H9 (cell line): Measurements from ENCODE around the gene TMIGD2. TPM values are rescaled to one million over a fixed set of nuclear protein-coding genes. Genes with fewer than 3 reads are reported as not detected.
A peak's percentile ranks its signal among the peaks of the same experiment; 100 is the strongest.

ENCODE experiments used
- DNase-seq: peaks from one replicate; pipeline ENCODE4 v3.0.0-alpha.2; 2017
- H2AFZ ChIP-seq: one replicate; pipeline ENCODE4 v1.6.1; 2013; ENCODE audit warnings: mild to moderate bottlenecking, low read length, control low read depth, moderate library complexity
- H2AK5ac ChIP-seq: 2 replicates; pipeline ENCODE4 v1.6.1; 2013; ENCODE audit warnings: low read length, control low read depth, mixed read lengths; ENCODE audit not compliant: insufficient read length
- H2BK120ac ChIP-seq: one replicate; pipeline ENCODE4 v1.6.1; 2013; ENCODE audit warnings: low read depth, mild to moderate bottlenecking, low read length, control low read depth, inconsistent platforms; ENCODE audit not compliant: poor library complexity, severe bottlenecking
- H2BK12ac ChIP-seq: 2 replicates; pipeline ENCODE4 v1.6.1; 2013; ENCODE audit warnings: low read length, control low read depth, mixed read lengths, low read depth; ENCODE audit not compliant: insufficient read length
- H2BK15ac ChIP-seq: 2 replicates; pipeline ENCODE4 v1.6.1; 2013; ENCODE audit warnings: low read depth, low read length, control low read depth
- H2BK20ac ChIP-seq: one replicate; pipeline ENCODE4 v1.6.1; 2013; ENCODE audit warnings: low read depth, mild to moderate bottlenecking, low read length, control low read depth, inconsistent platforms; ENCODE audit not compliant: poor library complexity, severe bottlenecking
- H2BK5ac ChIP-seq: 2 replicates; pipeline ENCODE4 v1.6.1; 2013; ENCODE audit warnings: low read length, control low read depth, mixed read lengths; ENCODE audit not compliant: insufficient read length
- H3K14ac ChIP-seq: 2 replicates; pipeline ENCODE4 v1.6.1; 2013; ENCODE audit warnings: low read length, control low read depth; ENCODE audit not compliant: insufficient read depth
- H3K18ac ChIP-seq: 2 replicates; pipeline ENCODE4 v1.6.1; 2013; ENCODE audit warnings: low read depth, mild to moderate bottlenecking, mixed read lengths, low read length, control low read depth; ENCODE audit not compliant: insufficient read length
- H3K23ac ChIP-seq: 2 replicates; pipeline ENCODE4 v1.6.1; 2013; ENCODE audit warnings: low read length, control low read depth, mixed read lengths, low read depth; ENCODE audit not compliant: insufficient read length
- H3K23me2 ChIP-seq: 2 replicates; pipeline ENCODE4 v1.6.1; 2013; ENCODE audit warnings: low read depth, mild to moderate bottlenecking, mixed read lengths, low read length, control low read depth; ENCODE audit not compliant: insufficient read length, poor library complexity, severe bottlenecking
- H3K27ac ChIP-seq: 2 replicates; pipeline ENCODE4 v1.5.1; 2013; ENCODE audit warnings: low read length, control low read depth, mixed read lengths, low read depth; ENCODE audit not compliant: insufficient read length
- H3K27me3 ChIP-seq: 2 replicates; pipeline ENCODE4 v1.6.1; 2013; ENCODE audit warnings: low read length, control low read depth, inconsistent platforms; ENCODE audit not compliant: insufficient read depth
- H3K4ac ChIP-seq: 2 replicates; pipeline ENCODE4 v1.6.1; 2013; ENCODE audit warnings: low read depth, mild to moderate bottlenecking, control low read depth, inconsistent platforms, low read length, moderate library complexity
- H3K4me1 ChIP-seq: 2 replicates; pipeline ENCODE4 v1.6.1; 2013; ENCODE audit warnings: low read length, control low read depth, inconsistent platforms; ENCODE audit not compliant: insufficient read depth
- H3K4me2 ChIP-seq: 2 replicates; pipeline ENCODE4 v1.6.1; 2013; ENCODE audit warnings: low read length, control low read depth, mixed read lengths; ENCODE audit not compliant: insufficient read length, insufficient read depth
- H3K56ac ChIP-seq: 2 replicates; pipeline ENCODE4 v1.6.1; 2013; ENCODE audit warnings: low read depth, mild to moderate bottlenecking, mixed read lengths, low read length, control low read depth; ENCODE audit not compliant: insufficient read length
- H3K79me1 ChIP-seq: 2 replicates; pipeline ENCODE4 v1.6.1; 2013; ENCODE audit warnings: low read depth, mild to moderate bottlenecking, moderate library complexity, low read length, control low read depth, inconsistent platforms; ENCODE audit not compliant: insufficient read depth, poor library complexity, severe bottlenecking
- H3K79me2 ChIP-seq: 2 replicates; pipeline ENCODE4 v1.6.1; 2013; ENCODE audit warnings: low read length, control low read depth, inconsistent platforms; ENCODE audit not compliant: insufficient read depth
- H3K9ac ChIP-seq: 2 replicates; pipeline ENCODE4 v1.6.1; 2013; ENCODE audit warnings: low read length, control low read depth, mixed read lengths; ENCODE audit not compliant: insufficient read length; ENCODE audit errors: extremely low read depth
- H3K9me3 ChIP-seq: one replicate; pipeline ENCODE4 v1.6.1; 2013; ENCODE audit warnings: low read depth, low read length, inconsistent platforms; ENCODE audit not compliant: control insufficient read depth
- H3T11ph ChIP-seq: one replicate; pipeline ENCODE4 v1.6.1; 2013; ENCODE audit warnings: mild to moderate bottlenecking, low read length, control low read depth, inconsistent platforms
- H4K20me1 ChIP-seq: one replicate; pipeline ENCODE4 v1.6.1; 2013; ENCODE audit not compliant: control insufficient read depth, insufficient read length, insufficient read depth
- H4K5ac ChIP-seq: 2 replicates; pipeline ENCODE4 v1.6.1; 2013; ENCODE audit warnings: low read depth, mild to moderate bottlenecking, mixed read lengths, low read length, control low read depth; ENCODE audit not compliant: insufficient read length
- H4K8ac ChIP-seq: replicated peaks from 2 replicates; pipeline ENCODE4 v1.6.1; 2013; ENCODE audit warnings: low read length, control low read depth, mixed read lengths, low read depth; ENCODE audit not compliant: insufficient read length
- H4K91ac ChIP-seq: 2 replicates; pipeline ENCODE4 v1.6.1; 2013; ENCODE audit warnings: low read depth, mild to moderate bottlenecking, moderate library complexity, mixed read lengths, low read length, control low read depth; ENCODE audit not compliant: insufficient read length
- H3K27ac Mint-ChIP-seq, 3 experiments: 2 replicates in 2 of 3; 3 replicates in 1 of 3; pipeline ENCODE4 v1.8.0; 2020 to 2021; ENCODE audit warnings: mixed read lengths in 3 of 3, mild to moderate bottlenecking in 1 of 3, moderate library complexity in 1 of 3
- H3K27me3 Mint-ChIP-seq: 2 replicates; pipeline ENCODE4 v1.8.0; 2021; ENCODE audit warnings: low read depth, mild to moderate bottlenecking, moderate library complexity, mixed read lengths
- H3K36me3 Mint-ChIP-seq, 3 experiments: 2 replicates in 2 of 3; 3 replicates in 1 of 3; pipeline ENCODE4 v1.8.0; 2020 to 2021; ENCODE audit warnings: low read depth in 3 of 3, mixed read lengths in 3 of 3; ENCODE audit not compliant: insufficient read depth in 1 of 3
- H3K4me1 Mint-ChIP-seq, 2 experiments: 2 replicates each; pipeline ENCODE4 v1.8.0; 2020; ENCODE audit warnings: mixed read lengths in 2 of 2
- H3K4me3 Mint-ChIP-seq, 2 experiments: 2 replicates in 1 of 2; 3 replicates in 1 of 2; pipeline ENCODE4 v1.8.0; 2020 to 2021; ENCODE audit warnings: mild to moderate bottlenecking in 2 of 2, mixed read lengths in 2 of 2, moderate library complexity in 1 of 2
- H3K9me3 Mint-ChIP-seq, 2 experiments: 2 replicates in 1 of 2; 3 replicates in 1 of 2; pipeline ENCODE4 v1.8.0; 2020; ENCODE audit warnings: mild to moderate bottlenecking in 2 of 2, mixed read lengths in 2 of 2, moderate library complexity in 1 of 2
- WGBS: extraction: QIAGEN DNeasy Blood & Tissue Kit; methylation state at CpG from one replicate; pipeline ENCODE4 v1.1.7; 2013; ENCODE audit warnings: missing lambda C conversion rate, low lambda C conversion rate, mixed read lengths; ENCODE audit not compliant: insufficient read length; ENCODE audit errors: extremely low coverage; 5-methylcytosine and 5-hydroxymethylcytosine counted together
- total RNA-seq: library from RNA; stranded (reverse); gene quantifications from 2 replicates; pipeline ENCODE4 v1.2.1, GENCODE V29; 2021
- TF ChIP-seq, protein P1 (sequence below): fragments of 200-600 bp; sonication (generic); conservative IDR thresholded peaks from 3 replicates; pipeline ENCODE4 v1.8.0; 2021; ENCODE audit warnings: antibody characterized with exemption, mild to moderate bottlenecking

Gene TMIGD2
- total RNA-seq, 1 experiment from 2014 or later = 0.26 TPM

DNA sequence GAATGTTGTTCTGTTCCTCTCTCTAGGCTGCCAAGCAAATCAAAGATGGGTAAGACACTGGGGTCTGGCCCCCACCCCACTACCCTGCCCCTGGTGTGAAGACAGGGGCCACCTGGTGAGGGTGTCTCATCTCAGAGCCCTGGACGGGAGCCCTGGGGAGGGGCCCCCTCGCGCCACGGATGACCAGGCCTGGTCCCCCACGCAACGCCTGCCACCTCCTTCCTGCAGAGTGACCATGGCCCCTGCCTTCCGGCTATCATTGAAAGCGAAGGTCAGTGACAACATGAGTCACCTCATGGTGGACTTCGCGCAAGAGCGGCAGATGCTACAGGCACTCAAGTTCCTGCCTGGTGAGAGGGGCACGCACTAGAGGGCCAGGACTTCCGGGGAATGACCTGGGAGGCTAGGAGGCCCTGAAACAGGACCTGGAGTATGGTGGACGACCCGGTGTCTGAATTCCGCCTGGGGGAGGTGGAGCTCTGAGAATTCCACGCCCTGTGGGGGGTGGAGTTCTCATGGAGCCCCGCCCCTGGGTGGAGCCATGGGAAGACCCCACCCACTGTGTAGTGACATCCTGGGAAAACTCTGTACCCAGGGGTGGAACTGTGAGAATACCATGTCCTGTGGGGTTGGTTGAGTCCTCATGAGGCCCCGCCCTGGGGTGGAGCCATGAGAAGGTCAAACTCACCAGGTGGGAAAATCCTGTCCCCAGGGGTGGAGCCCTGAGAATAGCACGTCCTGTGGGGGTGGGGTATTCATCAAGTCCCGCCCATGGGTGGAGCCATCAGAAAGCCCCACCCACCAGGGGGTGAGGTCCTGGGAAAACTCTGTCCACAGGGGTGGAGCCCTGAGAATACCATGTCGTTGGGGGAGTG lies 8.3 kb upstream of the TMIGD2 start:
- no peak overlapping the region for H3T11ph ChIP-seq
- H2BK120ac ChIP-seq = no peak overlapping the region
- H2AK5ac ChIP-seq = no peak overlapping the region
- no peak overlapping the region for H3K56ac ChIP-seq
- peaks cover 31 to 76% (median 71%) of the 10 kb centered on the region in 3 experiments for H3K36me3 Mint-ChIP-seq
- H3K23me2 ChIP-seq = peaks cover 4% of the 10 kb centered on the region
- H3K27ac Mint-ChIP-seq = 0 out of 7 replicates have a peak overlapping the region, but pooled peaks of 1 of the 3 experiments have one; percentile 58
- peak; percentile 71 for DNase-seq
- no peak overlapping the region for H2BK12ac ChIP-seq
- TF ChIP-seq, protein P1, sequence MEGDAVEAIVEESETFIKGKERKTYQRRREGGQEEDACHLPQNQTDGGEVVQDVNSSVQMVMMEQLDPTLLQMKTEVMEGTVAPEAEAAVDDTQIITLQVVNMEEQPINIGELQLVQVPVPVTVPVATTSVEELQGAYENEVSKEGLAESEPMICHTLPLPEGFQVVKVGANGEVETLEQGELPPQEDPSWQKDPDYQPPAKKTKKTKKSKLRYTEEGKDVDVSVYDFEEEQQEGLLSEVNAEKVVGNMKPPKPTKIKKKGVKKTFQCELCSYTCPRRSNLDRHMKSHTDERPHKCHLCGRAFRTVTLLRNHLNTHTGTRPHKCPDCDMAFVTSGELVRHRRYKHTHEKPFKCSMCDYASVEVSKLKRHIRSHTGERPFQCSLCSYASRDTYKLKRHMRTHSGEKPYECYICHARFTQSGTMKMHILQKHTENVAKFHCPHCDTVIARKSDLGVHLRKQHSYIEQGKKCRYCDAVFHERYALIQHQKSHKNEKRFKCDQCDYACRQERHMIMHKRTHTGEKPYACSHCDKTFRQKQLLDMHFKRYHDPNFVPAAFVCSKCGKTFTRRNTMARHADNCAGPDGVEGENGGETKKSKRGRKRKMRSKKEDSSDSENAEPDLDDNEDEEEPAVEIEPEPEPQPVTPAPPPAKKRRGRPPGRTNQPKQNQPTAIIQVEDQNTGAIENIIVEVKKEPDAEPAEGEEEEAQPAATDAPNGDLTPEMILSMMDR = no peak
- H3K14ac ChIP-seq = no peak overlapping the region
- no peak overlapping the region for H2BK15ac ChIP-seq
- H3K79me1 ChIP-seq = no peaks in the 10 kb centered on the region
- no peak overlapping the region for H4K8ac ChIP-seq
- no peaks in the 10 kb centered on the region for H3K27me3 ChIP-seq
- H3K23ac ChIP-seq = no peak overlapping the region
- no peak overlapping the region for H3K4me2 ChIP-seq
- H3K4me3 Mint-ChIP-seq = no peak overlapping the region
- no CpG with 5 or more reads among the region's 22 CpGs for WGBS
- H2BK20ac ChIP-seq = no peak overlapping the region
- no peak overlapping the region for H4K91ac ChIP-seq
- H3K4me1 Mint-ChIP-seq = no peaks in the 10 kb centered on the region
- no peak overlapping the region for H2AFZ ChIP-seq
- H3K9me3 ChIP-seq = no peaks in the 10 kb centered on the region
- H3K9me3 Mint-ChIP-seq = no peaks in the 10 kb centered on the region; a peak in 1 of 5 replicates
- no peak overlapping the region for H3K4ac ChIP-seq
- no peak overlapping the region for H3K18ac ChIP-seq
- no peaks in the 10 kb centered on the region for H3K4me1 ChIP-seq
- no peak overlapping the region for H2BK5ac ChIP-seq
- H3K79me2 ChIP-seq = no peaks in the 10 kb centered on the region
- no peak overlapping the region for H4K5ac ChIP-seq
- no peak overlapping the region for H3K9ac ChIP-seq
- no peaks in the 10 kb centered on the region for H4K20me1 ChIP-seq
- no peak overlapping the region for H3K27ac ChIP-seq
- H3K27me3 Mint-ChIP-seq = peaks cover 1% of the 10 kb centered on the region; the same call in 1 of the 2 replicates
